Liver (tissue), 3 donors: ENCODE data around the gene CD19.

ENCODE experiments used
- RAD21 ChIP-seq, 2 donors: IDR thresholded peaks; 2 replicates each; pipeline ENCODE4 v1.6.1; 2016; ENCODE audit warnings: antibody characterized with exemption in 2 of 2, mild to moderate bottlenecking in 2 of 2
- TF ChIP-seq, protein P1 (sequence below): IDR thresholded peaks from 2 replicates; pipeline ENCODE4 v1.6.1; 2016; ENCODE audit warnings: antibody characterized with exemption
- TF ChIP-seq, protein P2 (sequence below): fragments of 150-350 bp; IDR thresholded peaks from 2 replicates; pipeline ENCODE4 v1.5.1; 2017; ENCODE audit warnings: improper control_type of control experiment, low read depth, low read length; ENCODE audit not compliant: missing input control
- donor health status: healthy.
- donor health status: healthy.

DNA sequence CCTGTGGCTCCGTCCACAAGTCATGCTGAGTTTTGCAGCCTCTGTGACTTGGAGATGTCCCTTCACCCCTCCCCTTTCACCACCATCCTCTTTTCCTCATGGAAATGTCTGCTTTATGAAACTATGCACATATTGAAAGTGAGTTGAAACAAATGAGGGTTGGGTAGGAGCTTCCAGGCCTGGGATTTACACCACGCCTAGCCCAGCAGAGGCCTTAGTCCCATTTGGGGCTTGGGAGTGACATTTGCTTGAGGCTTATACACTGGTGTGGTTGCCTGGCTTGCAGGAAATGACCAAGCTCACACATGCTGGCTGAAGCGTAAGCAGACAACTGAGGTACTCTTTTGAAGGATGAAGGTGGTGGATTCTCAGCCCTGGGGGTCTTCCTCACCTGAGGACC, 32.3 kb downstream of the CD19 start:
- TF ChIP-seq, protein P1, sequence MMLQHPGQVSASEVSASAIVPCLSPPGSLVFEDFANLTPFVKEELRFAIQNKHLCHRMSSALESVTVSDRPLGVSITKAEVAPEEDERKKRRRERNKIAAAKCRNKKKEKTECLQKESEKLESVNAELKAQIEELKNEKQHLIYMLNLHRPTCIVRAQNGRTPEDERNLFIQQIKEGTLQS: no peak
- TF ChIP-seq, protein P2, sequence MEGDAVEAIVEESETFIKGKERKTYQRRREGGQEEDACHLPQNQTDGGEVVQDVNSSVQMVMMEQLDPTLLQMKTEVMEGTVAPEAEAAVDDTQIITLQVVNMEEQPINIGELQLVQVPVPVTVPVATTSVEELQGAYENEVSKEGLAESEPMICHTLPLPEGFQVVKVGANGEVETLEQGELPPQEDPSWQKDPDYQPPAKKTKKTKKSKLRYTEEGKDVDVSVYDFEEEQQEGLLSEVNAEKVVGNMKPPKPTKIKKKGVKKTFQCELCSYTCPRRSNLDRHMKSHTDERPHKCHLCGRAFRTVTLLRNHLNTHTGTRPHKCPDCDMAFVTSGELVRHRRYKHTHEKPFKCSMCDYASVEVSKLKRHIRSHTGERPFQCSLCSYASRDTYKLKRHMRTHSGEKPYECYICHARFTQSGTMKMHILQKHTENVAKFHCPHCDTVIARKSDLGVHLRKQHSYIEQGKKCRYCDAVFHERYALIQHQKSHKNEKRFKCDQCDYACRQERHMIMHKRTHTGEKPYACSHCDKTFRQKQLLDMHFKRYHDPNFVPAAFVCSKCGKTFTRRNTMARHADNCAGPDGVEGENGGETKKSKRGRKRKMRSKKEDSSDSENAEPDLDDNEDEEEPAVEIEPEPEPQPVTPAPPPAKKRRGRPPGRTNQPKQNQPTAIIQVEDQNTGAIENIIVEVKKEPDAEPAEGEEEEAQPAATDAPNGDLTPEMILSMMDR: no peak
- no peak for TF ChIP-seq RAD21 (IDR thresholded peaks at IDR 0.05)
